Measurements from ENCODE around the gene TMEM254.
"Not testable (repeated sequence)": the region's sequence is repeated elsewhere in the genome, so short reads cannot be mapped to it uniquely, and the experiment has no call there.

TMEM254 gene

DNA sequence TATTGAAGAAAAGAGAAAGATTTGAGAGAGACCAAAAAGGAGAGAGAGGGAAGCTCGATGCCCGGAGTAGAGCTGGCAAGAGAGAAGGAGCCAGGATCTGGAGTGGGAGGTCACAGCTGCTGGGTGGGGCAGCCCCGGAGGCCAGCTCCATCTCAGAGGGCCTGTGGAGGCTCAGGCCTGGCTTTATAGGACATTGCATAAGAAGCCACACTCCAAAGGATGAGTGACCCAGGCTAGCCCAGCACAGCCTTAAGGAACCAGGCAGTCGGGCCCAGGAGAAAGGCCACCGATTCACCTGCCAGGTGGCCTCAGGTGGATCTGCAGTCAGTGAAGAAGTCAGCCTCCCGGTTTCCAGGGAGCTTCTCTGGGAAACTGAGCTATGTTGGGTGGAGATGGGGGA, 54.7 kb downstream of the TMEM254 start (continued):
- TF ChIP-seq, protein P1, sequence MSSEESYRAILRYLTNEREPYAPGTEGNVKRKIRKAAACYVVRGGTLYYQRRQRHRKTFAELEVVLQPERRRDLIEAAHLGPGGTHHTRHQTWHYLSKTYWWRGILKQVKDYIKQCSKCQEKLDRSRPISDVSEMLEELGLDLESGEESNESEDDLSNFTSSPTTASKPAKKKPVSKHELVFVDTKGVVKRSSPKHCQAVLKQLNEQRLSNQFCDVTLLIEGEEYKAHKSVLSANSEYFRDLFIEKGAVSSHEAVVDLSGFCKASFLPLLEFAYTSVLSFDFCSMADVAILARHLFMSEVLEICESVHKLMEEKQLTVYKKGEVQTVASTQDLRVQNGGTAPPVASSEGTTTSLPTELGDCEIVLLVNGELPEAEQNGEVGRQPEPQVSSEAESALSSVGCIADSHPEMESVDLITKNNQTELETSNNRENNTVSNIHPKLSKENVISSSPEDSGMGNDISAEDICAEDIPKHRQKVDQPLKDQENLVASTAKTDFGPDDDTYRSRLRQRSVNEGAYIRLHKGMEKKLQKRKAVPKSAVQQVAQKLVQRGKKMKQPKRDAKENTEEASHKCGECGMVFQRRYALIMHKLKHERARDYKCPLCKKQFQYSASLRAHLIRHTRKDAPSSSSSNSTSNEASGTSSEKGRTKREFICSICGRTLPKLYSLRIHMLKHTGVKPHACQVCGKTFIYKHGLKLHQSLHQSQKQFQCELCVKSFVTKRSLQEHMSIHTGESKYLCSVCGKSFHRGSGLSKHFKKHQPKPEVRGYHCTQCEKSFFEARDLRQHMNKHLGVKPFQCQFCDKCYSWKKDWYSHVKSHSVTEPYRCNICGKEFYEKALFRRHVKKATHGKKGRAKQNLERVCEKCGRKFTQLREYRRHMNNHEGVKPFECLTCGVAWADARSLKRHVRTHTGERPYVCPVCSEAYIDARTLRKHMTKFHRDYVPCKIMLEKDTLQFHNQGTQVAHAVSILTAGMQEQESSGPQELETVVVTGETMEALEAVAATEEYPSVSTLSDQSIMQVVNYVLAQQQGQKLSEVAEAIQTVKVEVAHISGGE (tag by site-specific recombination; conservative IDR thresholded peaks at IDR 0.05; ENCODE audit: low read depth), result no peak
- TF ChIP-seq ZNF175 (tag by site-specific recombination; IDR thresholded peaks at IDR 0.05) (no peak), SCRT2 (tag by site-specific recombination; IDR thresholded peaks at IDR 0.05) (no peak)
- TF ChIP-seq, protein P2, sequence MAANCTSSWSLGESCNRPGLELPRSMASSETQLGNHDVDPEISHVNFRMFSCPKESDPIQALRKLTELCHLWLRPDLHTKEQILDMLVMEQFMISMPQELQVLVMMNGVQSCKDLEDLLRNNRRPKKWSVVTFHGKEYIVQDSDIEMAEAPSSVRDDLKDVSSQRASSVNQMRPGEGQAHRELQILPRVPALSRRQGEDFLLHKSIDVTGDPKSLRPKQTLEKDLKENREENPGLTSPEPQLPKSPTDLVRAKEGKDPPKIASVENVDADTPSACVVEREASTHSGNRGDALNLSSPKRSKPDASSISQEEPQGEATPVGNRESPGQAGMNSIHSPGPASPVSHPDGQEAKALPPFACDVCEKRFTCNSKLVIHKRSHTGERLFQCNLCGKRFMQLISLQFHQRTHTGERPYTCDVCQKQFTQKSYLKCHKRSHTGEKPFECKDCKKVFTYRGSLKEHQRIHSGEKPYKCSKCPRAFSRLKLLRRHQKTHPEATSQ (tag by site-specific recombination; IDR thresholded peaks at IDR 0.05), result no peak

DNA sequence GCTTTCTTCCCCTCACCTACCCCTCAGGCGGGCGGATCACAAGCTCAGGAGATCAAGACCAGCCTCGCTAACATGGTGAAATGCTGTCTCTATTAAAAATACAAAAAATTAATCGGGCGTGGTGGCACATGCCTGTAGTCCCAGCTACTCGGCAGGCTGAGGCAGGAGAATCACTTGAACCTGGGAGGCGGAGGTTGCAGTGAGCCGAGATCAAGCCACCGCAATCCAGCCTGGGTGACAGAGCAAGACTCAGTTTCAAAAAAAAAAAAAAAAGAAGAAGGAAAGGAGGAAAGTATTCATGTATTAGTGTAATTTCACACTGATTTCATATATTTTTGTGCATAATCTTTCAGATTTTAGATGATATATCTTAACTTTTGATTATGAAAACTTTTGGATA, 55.2 kb downstream of the TMEM254 start:
- H3K4me3 ChIP-seq (ENCODE audit: low read depth, low read length); POLR2A ChIA-PET; H3K4me1 ChIP-seq (ENCODE audit: control insufficient read depth, insufficient read depth, low read length); H3K27ac ChIP-seq (ENCODE audit: extremely low read depth, low read depth, low read length); H3K36me3 ChIP-seq (ENCODE audit: control insufficient read depth in 2 of 2, insufficient read depth in 1 of 2, low read length in 2 of 2); H3K9me3 ChIP-seq (ENCODE audit: control insufficient read depth, insufficient read depth, low read depth, low read length): not testable (repeated sequence)
- CTCF ChIA-PET, result interaction anchor here (0.7 to 0.9 kb wide), 2 partner anchors 10 to 18 kb away, joined by 3 read pairs; no protein-coding TSS in a partner anchor

DNA sequence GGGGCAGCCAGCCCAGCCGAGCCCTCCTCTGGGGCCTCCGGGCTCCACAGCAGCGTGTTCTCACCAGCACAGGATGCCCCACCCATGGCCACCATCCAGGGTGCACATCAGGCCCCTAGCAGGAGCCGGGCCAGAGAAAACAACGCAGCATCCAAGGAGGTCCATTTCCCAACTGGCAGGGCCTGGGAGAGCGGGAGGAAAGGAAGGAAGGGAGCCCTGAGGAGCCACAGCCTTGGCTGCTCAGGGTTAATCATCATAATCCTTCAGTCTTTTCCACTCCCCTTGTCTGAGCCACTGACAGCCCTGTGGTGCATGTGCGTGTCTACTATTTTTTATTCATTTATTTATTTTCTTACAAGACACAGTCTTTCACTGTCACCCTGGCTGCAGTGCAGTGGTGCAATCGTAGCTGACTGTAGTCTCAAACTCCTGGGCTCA, 57.7 kb downstream of the TMEM254 start:
- POLR2A ChIA-PET, result no interaction called here
- Histone ChIP-seq H3K4me3 (ENCODE audit: low read depth, low read length) (no peak overlapping the region), H3K9me3 (ENCODE audit: control insufficient read depth, insufficient read depth, low read depth, low read length) (no peaks in the 10 kb centered on the region), H3K4me1 (ENCODE audit: control insufficient read depth, insufficient read depth, low read length) (no peaks in the 10 kb centered on the region), H3K36me3 (ENCODE audit: control insufficient read depth in 2 of 2, insufficient read depth in 1 of 2, low read length in 2 of 2) (no peaks in the 10 kb centered on the region), H3K27ac (ENCODE audit: extremely low read depth, low read depth, low read length) (no peak overlapping the region)
- CTCF ChIA-PET, result interaction anchor here (1.0 kb wide), 1 partner anchor 121 kb away, joined by 3 read pairs; no protein-coding TSS in a partner anchor
- TF ChIP-seq ZNF580 (tag by site-specific recombination; IDR thresholded peaks at IDR 0.05) (0 out of 2 replicates have a peak, but pooled peaks have one; percentile 8), ZBTB17 (tag by site-specific recombination; IDR thresholded peaks at IDR 0.05) (no peak), GLIS1 (tag by site-specific recombination; IDR thresholded peaks at IDR 0.05) (peak; percentile 79), KLF8 (tag by site-specific recombination; IDR thresholded peaks at IDR 0.05) (no peak), ZNF23 (tag by site-specific recombination; IDR thresholded peaks at IDR 0.05; ENCODE audit: borderline replicate concordance) (no peak), ZNF354C (tag by site-specific recombination; IDR thresholded peaks at IDR 0.05; ENCODE audit: borderline replicate concordance, low read depth) (no peak), GLIS2 (tag by site-specific recombination; IDR thresholded peaks at IDR 0.05) (no peak), ZIC2 (tag by site-specific recombination; IDR thresholded peaks at IDR 0.05) (peak; percentile 61), ZNF221 (tag by site-specific recombination; IDR thresholded peaks at IDR 0.05; ENCODE audit: borderline replicate concordance) (no peak), ZNF16 (tag by site-specific recombination; IDR thresholded peaks at IDR 0.05; ENCODE audit: low read depth) (no peak)
- TF ChIP-seq, protein P3, sequence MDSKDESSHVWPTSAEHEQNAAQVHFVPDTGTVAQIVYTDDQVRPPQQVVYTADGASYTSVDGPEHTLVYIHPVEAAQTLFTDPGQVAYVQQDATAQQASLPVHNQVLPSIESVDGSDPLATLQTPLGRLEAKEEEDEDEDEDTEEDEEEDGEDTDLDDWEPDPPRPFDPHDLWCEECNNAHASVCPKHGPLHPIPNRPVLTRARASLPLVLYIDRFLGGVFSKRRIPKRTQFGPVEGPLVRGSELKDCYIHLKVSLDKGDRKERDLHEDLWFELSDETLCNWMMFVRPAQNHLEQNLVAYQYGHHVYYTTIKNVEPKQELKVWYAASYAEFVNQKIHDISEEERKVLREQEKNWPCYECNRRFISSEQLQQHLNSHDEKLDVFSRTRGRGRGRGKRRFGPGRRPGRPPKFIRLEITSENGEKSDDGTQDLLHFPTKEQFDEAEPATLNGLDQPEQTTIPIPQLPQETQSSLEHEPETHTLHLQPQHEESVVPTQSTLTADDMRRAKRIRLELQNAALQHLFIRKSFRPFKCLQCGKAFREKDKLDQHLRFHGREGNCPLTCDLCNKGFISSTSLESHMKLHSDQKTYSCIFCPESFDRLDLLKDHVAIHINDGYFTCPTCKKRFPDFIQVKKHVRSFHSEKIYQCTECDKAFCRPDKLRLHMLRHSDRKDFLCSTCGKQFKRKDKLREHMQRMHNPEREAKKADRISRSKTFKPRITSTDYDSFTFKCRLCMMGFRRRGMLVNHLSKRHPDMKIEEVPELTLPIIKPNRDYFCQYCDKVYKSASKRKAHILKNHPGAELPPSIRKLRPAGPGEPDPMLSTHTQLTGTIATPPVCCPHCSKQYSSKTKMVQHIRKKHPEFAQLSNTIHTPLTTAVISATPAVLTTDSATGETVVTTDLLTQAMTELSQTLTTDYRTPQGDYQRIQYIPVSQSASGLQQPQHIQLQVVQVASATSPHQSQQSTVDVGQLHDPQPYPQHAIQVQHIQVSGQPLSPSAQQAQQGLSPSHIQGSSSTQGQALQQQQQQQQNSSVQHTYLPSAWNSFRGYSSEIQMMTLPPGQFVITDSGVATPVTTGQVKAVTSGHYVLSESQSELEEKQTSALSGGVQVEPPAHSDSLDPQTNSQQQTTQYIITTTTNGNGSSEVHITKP (tag by site-specific recombination; IDR thresholded peaks at IDR 0.05), result peak; percentile 27; the same call in 1 of the 2 replicates
- TF ChIP-seq, protein P4, sequence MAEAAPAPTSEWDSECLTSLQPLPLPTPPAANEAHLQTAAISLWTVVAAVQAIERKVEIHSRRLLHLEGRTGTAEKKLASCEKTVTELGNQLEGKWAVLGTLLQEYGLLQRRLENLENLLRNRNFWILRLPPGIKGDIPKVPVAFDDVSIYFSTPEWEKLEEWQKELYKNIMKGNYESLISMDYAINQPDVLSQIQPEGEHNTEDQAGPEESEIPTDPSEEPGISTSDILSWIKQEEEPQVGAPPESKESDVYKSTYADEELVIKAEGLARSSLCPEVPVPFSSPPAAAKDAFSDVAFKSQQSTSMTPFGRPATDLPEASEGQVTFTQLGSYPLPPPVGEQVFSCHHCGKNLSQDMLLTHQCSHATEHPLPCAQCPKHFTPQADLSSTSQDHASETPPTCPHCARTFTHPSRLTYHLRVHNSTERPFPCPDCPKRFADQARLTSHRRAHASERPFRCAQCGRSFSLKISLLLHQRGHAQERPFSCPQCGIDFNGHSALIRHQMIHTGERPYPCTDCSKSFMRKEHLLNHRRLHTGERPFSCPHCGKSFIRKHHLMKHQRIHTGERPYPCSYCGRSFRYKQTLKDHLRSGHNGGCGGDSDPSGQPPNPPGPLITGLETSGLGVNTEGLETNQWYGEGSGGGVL (tag by site-specific recombination; IDR thresholded peaks at IDR 0.05), result no peak

Data from HEK293 (cell line).